Neutrophil (primary cell): ENCODE measurements around the gene PAH.

Experiments
- H3K27ac ChIP-seq: fragments of 200-600 bp; sonication (generic); 2 replicates; pipeline ENCODE4 v1.5.1; 2016; ENCODE audit warnings: mild to moderate bottlenecking, moderate library complexity
- H3K27me3 ChIP-seq: fragments of 200-600 bp; sonication (generic); 2 replicates; pipeline ENCODE4 v1.6.0; 2016; ENCODE audit warnings: mild to moderate bottlenecking
- H3K36me3 ChIP-seq: fragments of 200-600 bp; sonication (generic); 2 replicates; pipeline ENCODE4 v1.5.1; 2017
- H3K4me1 ChIP-seq, 2 experiments: fragments of 200-600 bp in 1 of 2; sonication (generic) in 1 of 2; 1 replicate in 1 of 2; 2 replicates in 1 of 2; pipeline versions ENCODE4 v1.5.1 to v1.6.1; 2013 to 2016; ENCODE audit warnings: low read depth in 1 of 2, low read length in 1 of 2, mild to moderate bottlenecking in 1 of 2, moderate library complexity in 1 of 2; ENCODE audit not compliant: control insufficient read depth in 1 of 2, insufficient read depth in 1 of 2
- H3K4me3 ChIP-seq, 2 experiments: fragments of 200-600 bp in 1 of 2; sonication (generic) in 1 of 2; 1 replicate in 1 of 2; 2 replicates in 1 of 2; pipeline ENCODE4 v1.5.1; 2013 to 2016; ENCODE audit warnings: low read depth in 1 of 2, low read length in 1 of 2, mild to moderate bottlenecking in 1 of 2, moderate library complexity in 1 of 2
- H3K9me3 ChIP-seq: fragments of 200-600 bp; sonication (generic); 2 replicates; pipeline ENCODE4 v1.5.1; 2016
- TF ChIP-seq, protein P1 (sequence below): fragments of 200-600 bp; sonication (generic); IDR thresholded peaks from 2 replicates; pipeline ENCODE4 v1.5.1; 2016; ENCODE audit warnings: antibody characterized with exemption

PAH gene

DNA sequence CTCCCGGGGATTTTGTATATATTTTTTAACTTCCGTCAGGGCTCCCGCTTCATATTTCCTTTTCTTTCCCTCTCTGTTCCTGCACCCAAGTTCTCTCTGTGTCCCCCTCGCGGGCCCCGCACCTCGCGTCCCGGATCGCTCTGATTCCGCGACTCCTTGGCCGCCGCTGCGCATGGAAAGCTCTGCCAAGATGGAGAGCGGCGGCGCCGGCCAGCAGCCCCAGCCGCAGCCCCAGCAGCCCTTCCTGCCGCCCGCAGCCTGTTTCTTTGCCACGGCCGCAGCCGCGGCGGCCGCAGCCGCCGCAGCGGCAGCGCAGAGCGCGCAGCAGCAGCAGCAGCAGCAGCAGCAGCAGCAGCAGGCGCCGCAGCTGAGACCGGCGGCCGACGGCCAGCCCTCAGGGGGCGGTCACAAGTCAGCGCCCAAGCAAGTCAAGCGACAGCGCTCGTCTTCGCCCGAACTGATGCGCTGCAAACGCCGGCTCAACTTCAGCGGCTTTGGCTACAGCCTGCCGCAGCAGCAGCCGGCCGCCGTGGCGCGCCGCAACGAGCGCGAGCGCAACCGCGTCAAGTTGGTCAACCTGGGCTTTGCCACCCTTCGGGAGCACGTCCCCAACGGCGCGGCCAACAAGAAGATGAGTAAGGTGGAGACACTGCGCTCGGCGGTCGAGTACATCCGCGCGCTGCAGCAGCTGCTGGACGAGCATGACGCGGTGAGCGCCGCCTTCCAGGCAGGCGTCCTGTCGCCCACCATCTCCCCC is 41.2 kb upstream of the PAH start:
- H3K36me3 ChIP-seq, result no peaks in the 10 kb centered on the region
- TF ChIP-seq, protein P1, sequence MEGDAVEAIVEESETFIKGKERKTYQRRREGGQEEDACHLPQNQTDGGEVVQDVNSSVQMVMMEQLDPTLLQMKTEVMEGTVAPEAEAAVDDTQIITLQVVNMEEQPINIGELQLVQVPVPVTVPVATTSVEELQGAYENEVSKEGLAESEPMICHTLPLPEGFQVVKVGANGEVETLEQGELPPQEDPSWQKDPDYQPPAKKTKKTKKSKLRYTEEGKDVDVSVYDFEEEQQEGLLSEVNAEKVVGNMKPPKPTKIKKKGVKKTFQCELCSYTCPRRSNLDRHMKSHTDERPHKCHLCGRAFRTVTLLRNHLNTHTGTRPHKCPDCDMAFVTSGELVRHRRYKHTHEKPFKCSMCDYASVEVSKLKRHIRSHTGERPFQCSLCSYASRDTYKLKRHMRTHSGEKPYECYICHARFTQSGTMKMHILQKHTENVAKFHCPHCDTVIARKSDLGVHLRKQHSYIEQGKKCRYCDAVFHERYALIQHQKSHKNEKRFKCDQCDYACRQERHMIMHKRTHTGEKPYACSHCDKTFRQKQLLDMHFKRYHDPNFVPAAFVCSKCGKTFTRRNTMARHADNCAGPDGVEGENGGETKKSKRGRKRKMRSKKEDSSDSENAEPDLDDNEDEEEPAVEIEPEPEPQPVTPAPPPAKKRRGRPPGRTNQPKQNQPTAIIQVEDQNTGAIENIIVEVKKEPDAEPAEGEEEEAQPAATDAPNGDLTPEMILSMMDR, result no peak
- peaks cover 100% of the 10 kb centered on the region for H3K27me3 ChIP-seq
- H3K27ac ChIP-seq, result no peak overlapping the region
- no peaks in the 10 kb centered on the region for H3K9me3 ChIP-seq
- H3K4me3 ChIP-seq, result no peak overlapping the region
- H3K4me1 ChIP-seq, result no peaks in the 10 kb centered on the region

DNA sequence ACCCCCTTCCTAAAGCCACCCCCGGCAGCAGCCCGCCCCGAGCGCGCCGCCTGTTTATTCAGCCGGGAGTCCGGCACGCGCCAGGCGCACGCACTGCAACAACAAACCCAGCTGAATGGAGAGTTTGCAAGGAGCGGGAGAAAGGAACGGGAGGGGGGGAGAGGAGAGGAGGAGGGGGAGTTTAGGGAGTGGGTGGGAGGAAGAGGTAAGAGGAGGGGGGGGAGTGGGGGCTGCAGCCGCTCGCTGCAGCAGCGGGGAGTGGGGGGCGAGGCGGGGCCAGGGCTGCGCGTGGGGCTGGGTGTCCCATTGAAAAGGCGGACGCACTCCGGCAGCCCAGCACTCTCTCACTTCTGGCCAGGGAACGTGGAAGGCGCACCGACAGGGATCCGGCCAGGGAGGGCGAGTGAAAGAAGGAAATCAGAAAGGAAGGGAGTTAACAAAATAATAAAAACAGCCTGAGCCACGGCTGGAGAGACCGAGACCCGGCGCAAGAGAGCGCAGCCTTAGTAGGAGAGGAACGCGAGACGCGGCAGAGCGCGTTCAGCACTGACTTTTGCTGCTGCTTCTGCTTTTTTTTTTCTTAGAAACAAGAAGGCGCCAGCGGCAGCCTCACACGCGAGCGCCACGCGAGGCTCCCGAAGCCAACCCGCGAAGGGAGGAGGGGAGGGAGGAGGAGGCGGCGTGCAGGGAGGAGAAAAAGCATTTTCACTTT is 40.5 kb upstream of the PAH start, which contains the start of gene ASCL1:
ASCL1 (plus strand) TSS at position 336 of the 712 bp plus-strand sequence. CDS start 571 bp downstream, outside the sequence.
- TF ChIP-seq, protein P1, result no peak
- Histone ChIP-seq H3K27me3 (peaks cover 100% of the 10 kb centered on the region), H3K9me3 (no peaks in the 10 kb centered on the region), H3K4me1 (no peaks in the 10 kb centered on the region), H3K36me3 (no peaks in the 10 kb centered on the region), H3K4me3 (no peak within 1 kb of the TSS), H3K27ac (no peak within 1 kb of the TSS)

- no peaks in the 10 kb centered on the region for H3K4me1 ChIP-seq
- peaks cover 100% of the 10 kb centered on the region for H3K27me3 ChIP-seq
- H3K36me3 ChIP-seq, result no peaks in the 10 kb centered on the region
- H3K9me3 ChIP-seq, result no peaks in the 10 kb centered on the region
- TF ChIP-seq, protein P1, result no peak
- no peak overlapping the region for H3K4me3 ChIP-seq
- no peak overlapping the region for H3K27ac ChIP-seq
These were observed 39.8 kb upstream of the PAH start for GRCh38 chr12:102956738-102957327.

DNA sequence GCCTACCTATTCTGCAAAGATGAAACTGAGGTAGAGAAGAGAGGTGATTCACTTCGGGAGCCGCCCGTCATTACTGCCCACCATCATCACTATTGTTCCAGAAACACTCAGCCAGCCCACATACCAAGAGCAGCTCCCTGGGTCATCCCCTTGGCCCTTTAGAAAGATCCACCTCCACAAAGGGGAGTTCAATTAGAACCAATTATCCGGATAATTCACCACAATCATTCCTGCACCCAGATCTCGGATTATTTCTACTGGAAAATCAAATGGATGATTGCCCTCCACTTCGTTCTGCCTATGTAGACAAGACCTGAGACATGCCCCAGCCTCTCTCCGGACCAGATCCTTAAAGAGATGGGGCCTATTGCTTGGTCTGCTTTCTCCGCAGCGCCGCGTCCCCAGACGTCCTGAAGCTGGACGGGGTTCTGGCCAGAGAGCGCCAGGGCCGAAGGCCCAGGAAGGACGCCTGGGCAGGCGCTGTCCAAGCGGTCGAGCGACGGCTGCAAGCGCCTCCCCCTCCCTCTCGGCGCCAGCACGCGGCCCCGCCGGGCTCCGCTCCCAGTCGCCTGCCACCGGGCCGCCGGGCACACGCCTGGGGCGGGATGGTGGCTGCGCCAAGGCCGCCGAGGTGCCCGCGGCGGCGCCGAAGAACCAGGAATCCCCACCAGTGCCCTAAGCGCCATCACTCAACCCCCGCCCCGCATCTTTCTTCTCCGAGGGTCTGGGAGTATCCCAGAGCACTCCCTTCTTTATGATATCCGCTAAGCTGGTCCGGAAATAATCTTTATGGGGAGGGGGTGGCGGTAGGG is 39.1 kb upstream of the PAH start:
- Histone ChIP-seq H3K27me3 (peaks cover 100% of the 10 kb centered on the region), H3K27ac (no peak overlapping the region), H3K36me3 (no peaks in the 10 kb centered on the region), H3K9me3 (no peaks in the 10 kb centered on the region), H3K4me1 (no peaks in the 10 kb centered on the region), H3K4me3 (no peak overlapping the region)
- TF ChIP-seq, protein P1, result no peak

GRCh38 chr12:102954134-102954533 is 37.1 kb upstream of the PAH start:
- no peaks in the 10 kb centered on the region for H3K9me3 ChIP-seq
- H3K27me3 ChIP-seq, result peaks cover 100% of the 10 kb centered on the region
- no peaks in the 10 kb centered on the region for H3K4me1 ChIP-seq
- no peak overlapping the region for H3K27ac ChIP-seq
- no peaks in the 10 kb centered on the region for H3K36me3 ChIP-seq
- no peak overlapping the region for H3K4me3 ChIP-seq
- TF ChIP-seq, protein P1, result no peak
